GM18517 (cell line): ENCODE measurements around the gene FLOT2.
A peak's percentile ranks its signal among the peaks of the same experiment; 100 is the strongest.
"Not testable (repeated sequence)": the region's sequence is repeated elsewhere in the genome, so short reads cannot be mapped to it uniquely, and the experiment has no call there.

Source experiments
- ATAC-seq: cut with Tn5 transposase; IDR thresholded peaks from one replicate; pipeline ENCODE4 v1.9.1; 2021; ENCODE audit warnings: mild to moderate bottlenecking, moderate library complexity; ENCODE audit not compliant: unreplicated experiment

The FLOT2 gene

GRCh38 chr17:28848667-28849066 is 48.9 kb downstream of the FLOT2 start:
- not testable (repeated sequence) for ATAC-seq

- not testable (repeated sequence) for ATAC-seq
These were observed 50.8 kb downstream of the FLOT2 start for GRCh38 chr17:28846699-28847098.

DNA sequence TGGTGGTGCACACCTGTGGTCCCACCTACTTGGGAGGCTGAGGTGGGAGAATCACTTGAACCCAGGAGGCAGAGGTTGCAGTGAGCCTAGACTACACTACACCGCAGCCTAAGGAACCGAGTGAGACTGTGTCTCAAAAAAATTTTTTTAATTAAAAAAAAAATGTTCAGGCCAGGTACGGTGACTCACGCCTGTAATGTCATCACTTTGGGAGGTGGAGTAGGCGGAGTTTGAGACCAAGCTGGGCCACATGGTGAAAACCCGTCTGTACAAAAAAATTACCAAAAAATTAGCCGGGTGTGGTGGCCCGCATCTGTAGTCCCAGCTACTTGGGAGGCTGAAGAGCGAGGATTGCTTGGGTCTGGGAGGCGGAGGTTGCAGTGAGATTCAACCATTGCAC is 51.3 kb downstream of the FLOT2 start:
- ATAC-seq, result no peak

GRCh38 chr17:28843816-28844148 is 53.8 kb downstream of the FLOT2 start:
- no peak for ATAC-seq

DNA sequence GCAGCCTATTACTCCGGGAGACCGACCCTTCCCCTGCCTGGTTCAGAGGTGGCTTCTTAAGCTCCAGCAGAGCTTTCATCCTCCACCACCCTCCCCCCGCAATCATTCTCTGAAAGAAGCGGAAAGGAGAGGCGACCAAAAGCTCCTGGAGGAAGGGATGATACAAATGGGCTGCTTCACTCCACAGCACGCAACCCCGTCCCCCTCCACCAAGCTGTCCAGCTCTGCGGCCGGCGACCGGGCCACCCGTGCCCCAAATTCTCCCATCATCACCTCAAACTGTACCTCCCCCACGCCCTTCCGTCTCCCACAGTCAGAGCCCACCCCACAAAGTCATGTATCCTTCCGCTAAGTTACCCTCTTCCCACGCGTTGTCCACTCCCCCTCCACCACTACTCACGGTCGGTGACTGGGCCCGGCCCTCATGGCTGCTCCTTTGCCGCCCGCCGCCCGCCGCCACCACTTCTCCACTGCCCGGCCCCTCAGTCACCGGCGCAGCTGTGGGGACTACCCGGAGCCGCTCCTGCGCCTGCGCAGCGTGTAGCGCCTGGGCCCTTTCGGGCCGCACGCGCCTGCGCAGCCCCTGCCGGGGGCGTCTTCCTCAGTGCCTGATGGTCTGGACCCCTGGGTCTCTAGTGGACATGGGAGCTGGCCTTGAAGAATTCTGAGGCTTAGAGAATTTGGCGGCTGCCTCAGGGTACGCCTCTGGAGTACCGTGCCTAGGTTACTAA is 55.1 kb downstream of the FLOT2 start, which contains the start of gene FAM222B:
FAM222B (minus strand) TSS at position 509 of the 731 bp plus-strand sequence. CDS start 76,123 bp downstream, outside the sequence.
- peak; percentile 69 for ATAC-seq

GRCh38 chr17:28841901-28842281 is 55.6 kb downstream of the FLOT2 start:
- ATAC-seq, result no peak

GRCh38 chr17:28839221-28839620 is 58.3 kb downstream of the FLOT2 start:
- ATAC-seq, result no peak

DNA sequence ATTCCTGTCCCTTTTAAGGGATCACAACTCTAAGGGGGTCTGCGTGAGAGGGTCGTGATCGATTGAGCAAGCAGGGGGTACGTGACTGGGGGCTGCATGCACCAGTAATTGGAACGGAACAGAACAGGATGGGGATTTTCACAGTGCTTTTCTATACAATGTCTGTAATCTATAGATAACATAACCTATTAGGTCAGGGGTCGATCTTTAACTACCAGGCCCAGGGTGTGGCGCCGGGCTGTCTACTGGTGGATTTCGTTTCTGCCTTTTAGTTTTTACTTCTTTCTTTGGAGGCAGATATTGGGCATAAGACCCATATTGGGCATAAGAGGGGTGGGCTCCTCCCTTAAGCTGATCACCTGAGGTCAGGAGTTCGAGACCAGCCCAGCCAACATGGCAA is 61.0 kb downstream of the FLOT2 start:
- not testable (repeated sequence) for ATAC-seq

DNA sequence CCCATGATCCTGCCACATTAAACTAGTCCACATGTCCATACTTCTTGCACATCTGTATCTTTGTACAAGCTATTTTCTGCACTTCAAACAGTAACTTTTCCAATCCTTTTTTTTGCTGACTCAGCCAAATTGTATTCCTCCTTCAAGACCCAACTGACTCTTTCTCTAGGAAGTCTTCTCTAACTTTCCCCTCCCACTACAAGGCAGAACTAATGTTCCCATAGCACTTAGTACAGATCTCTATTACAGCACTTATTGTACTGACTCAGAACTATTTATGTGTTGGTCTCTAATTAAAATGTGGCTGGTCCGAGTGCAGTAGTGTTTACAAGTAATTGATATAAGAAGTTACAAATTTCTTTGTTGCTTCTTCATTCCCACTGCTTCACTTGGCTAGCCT is 63.1 kb downstream of the FLOT2 start:
- ATAC-seq, result no peak
